ENCODE results near the gene RAP1GAP. TPM values are rescaled to one million over a fixed set of nuclear protein-coding genes. Genes with fewer than 3 reads are reported as not detected.
A peak's percentile ranks its signal among the peaks of the same experiment; 100 is the strongest.

RAP1GAP gene
- total RNA-seq, 2 donors from 2014 or later = 8.0 to 8.2 TPM

DNA sequence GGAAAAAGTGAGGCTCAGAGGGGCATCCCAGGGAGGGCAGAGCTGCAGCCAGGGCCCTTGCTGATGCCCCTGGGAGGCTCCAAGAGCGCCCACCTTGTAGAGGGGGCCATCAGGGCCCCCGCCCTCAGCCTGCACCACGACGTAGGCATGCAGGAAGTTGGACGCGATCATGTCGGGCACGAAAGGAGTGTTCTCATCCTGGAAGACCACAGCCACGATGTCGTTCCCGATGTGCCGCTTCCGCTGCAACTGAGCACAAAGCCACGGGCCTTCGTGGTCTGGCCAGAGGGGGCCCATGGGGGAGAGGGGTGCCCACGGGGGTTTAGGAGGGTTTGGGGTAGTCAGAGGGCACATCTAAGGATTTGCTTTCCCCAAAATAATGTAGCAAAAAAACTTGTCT, 59.1 kb downstream of the RAP1GAP start:
- Histone ChIP-seq H3K9me3 (ENCODE audit: control insufficient read depth, low read length) (no peaks in the 10 kb centered on the region), H3K4me1 (ENCODE audit: control insufficient read depth, insufficient read depth, low read length) (peaks cover 4% of the 10 kb centered on the region), H3K36me3 (ENCODE audit: control insufficient read depth, insufficient read depth, low read length) (no peaks in the 10 kb centered on the region), H3K4me3 (ENCODE audit: low read length) (no peak overlapping the region), H3K27ac (ENCODE audit: low read depth, low read length) (no peak overlapping the region), H3K9ac (ENCODE audit: extremely low read depth, low read length, poor library complexity, severe bottlenecking) (no peak overlapping the region), H3K27me3 (ENCODE audit: control insufficient read depth, insufficient read depth, low read length, poor library complexity, severe bottlenecking) (no peaks in the 10 kb centered on the region)
- peaks cover 28% of the 10 kb centered on the region for H3K4me1 Mint-ChIP-seq
- no peak for DNase-seq
- H3K4me3 Mint-ChIP-seq = no peak overlapping the region
- no peaks in the 10 kb centered on the region for H3K36me3 Mint-ChIP-seq (ENCODE audit: low read depth)
- H3K9me3 Mint-ChIP-seq = no peaks in the 10 kb centered on the region
- whole genome bisulfite sequencing, 2 experiments (ENCODE audit: insufficient coverage in 1 of 2, insufficient read length in 1 of 2) = 91 to 94% methylated on average over 10 to 16 of the region's 16 CpGs
- TF ChIP-seq, protein P1, sequence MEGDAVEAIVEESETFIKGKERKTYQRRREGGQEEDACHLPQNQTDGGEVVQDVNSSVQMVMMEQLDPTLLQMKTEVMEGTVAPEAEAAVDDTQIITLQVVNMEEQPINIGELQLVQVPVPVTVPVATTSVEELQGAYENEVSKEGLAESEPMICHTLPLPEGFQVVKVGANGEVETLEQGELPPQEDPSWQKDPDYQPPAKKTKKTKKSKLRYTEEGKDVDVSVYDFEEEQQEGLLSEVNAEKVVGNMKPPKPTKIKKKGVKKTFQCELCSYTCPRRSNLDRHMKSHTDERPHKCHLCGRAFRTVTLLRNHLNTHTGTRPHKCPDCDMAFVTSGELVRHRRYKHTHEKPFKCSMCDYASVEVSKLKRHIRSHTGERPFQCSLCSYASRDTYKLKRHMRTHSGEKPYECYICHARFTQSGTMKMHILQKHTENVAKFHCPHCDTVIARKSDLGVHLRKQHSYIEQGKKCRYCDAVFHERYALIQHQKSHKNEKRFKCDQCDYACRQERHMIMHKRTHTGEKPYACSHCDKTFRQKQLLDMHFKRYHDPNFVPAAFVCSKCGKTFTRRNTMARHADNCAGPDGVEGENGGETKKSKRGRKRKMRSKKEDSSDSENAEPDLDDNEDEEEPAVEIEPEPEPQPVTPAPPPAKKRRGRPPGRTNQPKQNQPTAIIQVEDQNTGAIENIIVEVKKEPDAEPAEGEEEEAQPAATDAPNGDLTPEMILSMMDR (conservative IDR thresholded peaks at IDR 0.05) = no peak
- H3K27ac Mint-ChIP-seq = no peak overlapping the region
- H3K27me3 Mint-ChIP-seq (ENCODE audit: insufficient read depth) = no peaks in the 10 kb centered on the region

DNA sequence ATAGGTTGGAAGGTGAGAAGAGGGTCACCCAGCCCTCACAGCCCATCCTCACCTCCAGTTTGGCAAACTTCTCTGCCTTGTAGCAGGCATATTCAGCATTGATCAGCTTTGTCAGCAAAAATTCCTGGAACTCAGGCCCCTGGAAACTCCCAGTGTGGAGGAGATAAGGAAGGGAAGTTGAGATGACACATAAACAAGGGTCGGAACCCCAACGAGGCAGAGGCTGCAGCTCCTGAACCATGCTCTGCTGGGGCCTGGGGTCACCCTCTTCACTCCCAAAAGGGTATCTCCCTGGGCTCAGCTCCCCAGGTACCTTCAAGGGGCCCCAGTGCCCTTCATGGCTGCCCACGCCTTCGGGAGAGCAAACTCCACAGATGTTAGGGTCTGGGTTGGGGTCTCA, 60.4 kb downstream of the RAP1GAP start:
- Histone ChIP-seq H3K27me3 (ENCODE audit: control insufficient read depth, insufficient read depth, low read length, poor library complexity, severe bottlenecking) (no peaks in the 10 kb centered on the region), H3K4me1 (ENCODE audit: control insufficient read depth, insufficient read depth, low read length) (peaks cover 4% of the 10 kb centered on the region), H3K36me3 (ENCODE audit: control insufficient read depth, insufficient read depth, low read length) (no peaks in the 10 kb centered on the region), H3K27ac (ENCODE audit: low read depth, low read length) (no peak overlapping the region), H3K9me3 (ENCODE audit: control insufficient read depth, low read length) (no peaks in the 10 kb centered on the region), H3K9ac (ENCODE audit: extremely low read depth, low read length, poor library complexity, severe bottlenecking) (no peak overlapping the region), H3K4me3 (ENCODE audit: low read length) (no peak overlapping the region)
- no peak overlapping the region for H3K4me3 Mint-ChIP-seq
- no peak for DNase-seq
- TF ChIP-seq, protein P1 (conservative IDR thresholded peaks at IDR 0.05) = no peak
- 85 to 90% methylated on average over 4 of the region's 4 CpGs for WGBS, 2 experiments (ENCODE audit: insufficient coverage in 1 of 2, insufficient read length in 1 of 2)
- H3K27ac Mint-ChIP-seq = no peak overlapping the region
- no peaks in the 10 kb centered on the region for H3K36me3 Mint-ChIP-seq (ENCODE audit: low read depth)
- peaks cover 28% of the 10 kb centered on the region for H3K4me1 Mint-ChIP-seq
- no peaks in the 10 kb centered on the region for H3K27me3 Mint-ChIP-seq (ENCODE audit: insufficient read depth)
- H3K9me3 Mint-ChIP-seq = no peaks in the 10 kb centered on the region

DNA sequence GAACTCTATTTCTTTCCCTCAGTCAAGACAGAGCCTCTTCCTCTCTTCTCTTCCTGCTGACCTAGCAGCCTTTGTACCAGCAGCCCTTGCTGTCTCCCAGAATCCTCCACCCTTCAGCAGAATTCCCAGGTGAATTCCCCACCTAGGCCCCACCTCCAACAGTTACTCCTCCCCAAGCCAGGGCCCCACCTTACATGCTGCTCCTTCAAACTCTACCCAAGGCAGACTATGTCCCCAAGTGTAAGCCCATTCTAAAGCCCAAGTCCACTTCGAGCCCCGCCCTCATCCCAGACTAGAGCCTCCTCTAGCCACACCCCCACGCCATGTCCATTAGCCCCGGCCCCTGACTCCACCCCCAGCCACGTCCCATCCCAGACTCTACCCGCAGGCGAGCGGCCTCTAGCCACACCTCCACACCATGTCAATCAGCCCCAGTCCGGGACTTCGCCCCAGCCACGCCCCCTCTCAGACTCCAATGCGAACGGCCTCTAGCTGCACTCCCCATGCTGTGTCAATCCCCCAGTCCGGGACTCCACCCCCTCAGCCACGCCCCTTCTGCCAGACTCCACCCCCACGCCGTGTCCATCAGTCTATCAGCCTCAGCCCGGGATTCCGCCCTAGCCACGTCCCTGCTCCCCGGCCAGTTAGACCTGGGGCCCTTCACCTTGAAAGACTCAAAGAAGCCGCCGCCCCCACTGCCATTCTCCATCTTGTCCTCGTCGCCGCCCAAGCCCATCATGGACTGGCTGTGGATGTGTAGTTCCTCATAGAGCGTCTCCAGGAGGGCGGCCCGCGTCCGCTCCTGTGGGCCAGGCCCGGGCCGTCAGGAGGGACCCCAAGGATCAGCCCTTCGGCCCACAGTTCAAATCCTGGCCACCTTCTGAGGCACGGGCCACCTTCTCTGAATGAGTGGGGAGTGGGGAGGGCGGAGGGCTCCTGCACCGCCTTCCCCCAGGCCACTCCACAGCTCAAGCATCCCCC, 61.3 kb downstream of the RAP1GAP start:
- peak overlapping the region; percentile 64 for H3K27ac Mint-ChIP-seq
- H3K27me3 ChIP-seq (ENCODE audit: control insufficient read depth, insufficient read depth, low read length, poor library complexity, severe bottlenecking) = no peaks in the 10 kb centered on the region
- WGBS, 2 experiments (ENCODE audit: insufficient coverage in 1 of 2, insufficient read length in 1 of 2) = 46 to 61% methylated on average over 21 to 37 of the region's 37 CpGs
- no peak overlapping the region for H3K9ac ChIP-seq (ENCODE audit: extremely low read depth, low read length, poor library complexity, severe bottlenecking)
- TF ChIP-seq, protein P1 (conservative IDR thresholded peaks at IDR 0.05) = no peak
- peak; percentile 100 for DNase-seq
- H3K9me3 ChIP-seq (ENCODE audit: control insufficient read depth, low read length) = no peaks in the 10 kb centered on the region
- peaks cover 28% of the 10 kb centered on the region for H3K4me1 Mint-ChIP-seq
- no peaks in the 10 kb centered on the region for H3K36me3 ChIP-seq (ENCODE audit: control insufficient read depth, insufficient read depth, low read length)
- no peaks in the 10 kb centered on the region for H3K36me3 Mint-ChIP-seq (ENCODE audit: low read depth)
- H3K9me3 Mint-ChIP-seq = no peaks in the 10 kb centered on the region
- peaks cover 4% of the 10 kb centered on the region for H3K4me1 ChIP-seq (ENCODE audit: control insufficient read depth, insufficient read depth, low read length)
- H3K4me3 ChIP-seq (ENCODE audit: low read length) = no peak overlapping the region
- no peaks in the 10 kb centered on the region for H3K27me3 Mint-ChIP-seq (ENCODE audit: insufficient read depth)
- peak overlapping the region; percentile 40 for H3K4me3 Mint-ChIP-seq
- no peak overlapping the region for H3K27ac ChIP-seq (ENCODE audit: low read depth, low read length)
